Right hindlimb (tissue), 1 donor: Measurements from ENCODE around the gene TUBB4B.

Experiments used
- DNase-seq: peaks from one replicate; pipeline ENCODE4 v3.0.0-alpha.2; 2018

The TUBB4B gene

DNA sequence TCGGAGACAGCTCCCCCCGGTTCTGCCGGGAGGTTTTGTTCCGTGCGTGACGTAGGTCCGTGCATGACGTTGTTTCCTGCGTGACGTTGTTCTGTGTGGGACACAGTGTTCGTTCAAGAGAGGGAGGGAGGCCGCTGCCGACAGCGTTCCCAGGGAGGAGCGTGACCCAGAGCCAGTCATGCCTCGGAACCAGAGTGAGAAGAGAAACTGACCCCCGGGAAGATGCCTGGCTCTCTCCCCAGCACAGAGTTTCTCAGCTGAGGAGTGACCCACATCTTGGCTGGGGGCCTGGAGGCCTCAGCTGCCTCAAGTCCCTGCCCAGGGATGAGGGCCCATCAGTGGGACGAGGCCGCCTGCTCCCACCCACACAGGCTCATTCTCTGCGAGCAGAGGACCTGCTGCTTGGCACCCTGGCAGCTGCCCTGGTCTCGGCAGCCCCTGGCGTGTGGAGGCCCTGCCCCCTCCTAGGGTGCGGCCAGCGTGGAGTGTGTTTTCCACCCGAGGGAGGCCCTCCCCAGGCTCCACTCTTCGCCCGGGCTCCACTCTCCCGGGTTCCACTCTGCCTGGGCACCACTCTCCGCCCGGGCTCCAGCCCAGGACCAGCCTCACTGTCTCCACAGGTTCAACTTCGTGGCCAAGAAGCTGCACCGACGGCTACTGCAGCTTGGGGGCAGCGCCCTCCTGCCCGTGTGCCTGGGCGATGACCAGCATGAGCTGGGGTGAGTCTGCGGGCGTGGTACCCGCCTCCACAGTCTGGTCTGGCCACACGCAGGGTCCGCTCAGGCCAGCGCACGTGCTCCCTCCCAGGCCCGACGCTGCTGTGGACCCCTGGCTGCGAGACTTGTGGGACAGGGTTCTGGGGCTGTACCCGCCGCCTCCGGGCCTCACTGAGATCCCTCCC, 27.7 kb upstream of the TUBB4B start:
- DNase-seq: no peak

DNA sequence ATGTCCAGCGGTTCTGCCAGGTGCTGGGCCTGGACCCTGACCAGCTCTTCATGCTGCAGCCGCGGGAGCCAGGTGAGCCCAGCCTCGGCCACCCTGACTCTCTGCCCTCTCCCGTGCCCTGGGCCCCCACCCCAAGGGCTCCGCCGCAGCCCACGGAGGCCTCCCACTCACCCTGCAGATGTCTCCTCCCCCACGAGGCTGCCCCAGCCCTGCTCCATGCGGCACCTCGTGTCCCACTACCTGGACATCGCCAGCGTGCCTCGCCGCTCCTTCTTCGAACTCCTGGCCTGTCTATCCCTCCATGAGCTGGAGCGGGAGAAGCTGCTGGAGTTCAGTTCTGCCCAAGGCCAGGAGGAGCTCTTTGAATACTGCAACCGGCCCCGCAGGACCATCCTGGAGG, 26.5 kb upstream of the TUBB4B start:
- no peak for DNase-seq

DNA sequence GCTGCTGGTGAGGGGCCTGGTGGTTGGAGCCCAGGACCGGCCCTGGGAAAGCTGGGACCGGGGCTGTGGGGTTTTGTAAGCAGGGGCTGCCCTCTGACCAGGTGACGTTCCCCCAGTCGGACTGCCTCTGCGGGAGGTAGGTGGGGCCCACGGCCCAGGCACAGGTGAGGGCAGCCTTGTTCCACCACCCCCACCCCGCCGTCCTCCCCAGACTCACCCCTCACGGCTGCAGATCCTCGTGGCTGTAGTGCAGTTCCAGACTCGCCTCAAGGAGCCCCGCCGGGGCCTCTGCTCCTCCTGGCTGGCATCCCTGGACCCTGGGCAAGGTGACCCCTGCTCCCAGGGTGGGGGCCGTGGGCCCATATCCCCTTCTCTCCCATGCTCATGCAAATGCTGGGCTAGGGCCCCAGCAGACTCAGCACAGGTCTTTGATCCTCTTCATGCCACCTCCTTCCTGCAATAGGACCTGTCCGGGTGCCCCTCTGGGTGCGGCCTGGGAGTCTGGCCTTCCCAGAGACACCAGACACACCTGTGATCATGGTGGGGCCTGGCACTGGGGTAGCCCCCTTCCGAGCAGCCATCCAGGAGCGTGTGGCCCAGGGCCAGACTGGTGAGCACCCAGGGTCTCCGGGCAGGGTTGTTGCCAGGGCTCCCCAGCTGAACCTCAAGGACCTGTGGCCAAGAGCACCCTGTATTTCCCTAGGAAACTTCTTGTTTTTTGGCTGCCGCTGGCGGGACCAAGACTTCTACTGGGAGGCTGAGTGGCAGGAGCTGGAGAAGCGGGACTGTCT, 25.7 kb upstream of the TUBB4B start:
- DNase-seq: no peak

DNA sequence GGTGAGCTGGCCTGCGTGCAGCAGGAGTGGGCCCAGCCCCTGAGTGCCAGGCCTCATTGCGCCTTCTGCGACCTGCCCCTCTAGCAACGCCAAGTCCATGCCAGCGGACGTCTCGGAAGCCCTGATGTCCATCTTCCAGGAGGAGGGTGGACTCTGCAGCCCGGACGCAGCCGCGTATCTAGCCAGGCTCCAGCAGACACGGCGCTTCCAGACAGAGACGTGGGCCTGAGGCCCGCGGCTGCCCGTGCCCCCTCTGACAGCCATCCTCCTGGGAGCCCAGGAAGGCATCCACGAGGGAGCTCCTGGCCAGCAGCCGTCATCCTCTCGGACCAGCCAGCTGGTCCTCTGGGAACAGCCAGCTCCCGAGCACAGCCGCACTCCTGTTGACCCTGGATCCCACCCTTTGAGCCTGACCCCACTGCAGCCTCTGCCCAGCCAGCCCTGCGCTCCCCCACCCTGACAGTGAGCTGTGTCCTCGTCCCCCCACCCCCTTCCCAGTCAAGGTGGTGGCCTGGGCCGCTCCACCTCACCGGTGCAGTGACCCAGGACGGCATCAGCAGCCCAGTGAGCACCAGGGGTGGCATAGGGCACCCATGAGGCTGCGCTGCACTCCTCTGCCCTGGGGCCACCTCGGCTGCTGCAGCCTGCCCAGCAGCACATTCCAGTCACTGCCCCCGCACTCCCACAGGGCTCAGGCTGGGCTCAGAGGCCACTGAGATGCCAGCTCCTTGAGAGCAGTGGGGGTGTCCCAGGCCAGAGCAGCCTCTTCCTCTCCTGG, 24.7 kb upstream of the TUBB4B start:
- no peak for DNase-seq

DNA sequence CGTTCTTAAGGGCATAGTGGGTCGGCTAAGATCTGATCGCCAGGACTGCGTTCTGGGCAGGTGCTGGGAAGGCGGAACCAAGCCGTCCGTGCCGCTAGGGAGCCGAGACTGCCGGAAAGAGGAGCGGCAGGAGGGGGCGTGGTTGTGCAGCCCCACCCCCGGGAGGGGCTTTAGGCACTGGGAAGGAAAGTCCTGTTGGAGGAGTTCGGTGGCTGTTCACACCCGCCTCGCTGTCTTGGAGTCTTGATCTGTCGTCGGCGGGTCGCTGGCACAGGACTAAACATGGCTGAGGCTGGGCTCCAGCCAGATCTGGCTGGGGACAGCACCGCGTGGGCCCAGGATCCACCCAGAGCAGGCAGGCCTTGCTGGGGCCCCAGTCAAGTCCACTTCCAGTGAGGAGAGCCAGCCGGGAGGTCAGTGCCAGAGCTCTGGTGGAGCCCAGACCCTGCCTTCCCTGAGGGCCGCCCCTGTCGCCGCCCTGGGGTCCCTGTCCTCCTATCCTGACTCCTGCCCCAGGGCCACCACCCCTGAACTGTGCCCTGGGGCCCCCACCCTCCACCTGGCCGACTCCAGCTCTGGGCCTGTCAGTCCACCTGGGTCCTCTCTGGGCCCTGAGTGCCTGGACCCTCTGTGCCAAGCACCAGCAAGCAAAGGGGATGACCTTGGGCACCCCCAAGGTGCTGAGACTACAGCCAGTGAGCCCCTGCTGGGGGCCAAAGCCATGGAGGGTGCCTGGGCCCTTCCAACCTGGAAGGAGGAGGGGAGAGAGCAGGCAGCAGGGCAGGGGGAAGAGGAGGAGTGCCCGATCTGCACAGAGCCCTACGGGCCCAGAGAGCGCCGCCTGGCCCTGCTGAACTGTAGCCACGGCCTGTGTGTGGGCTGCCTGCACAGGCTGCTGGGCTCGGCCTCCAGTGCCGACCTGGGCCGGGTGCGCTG, 23.5 kb upstream of the TUBB4B start:
- no peak for DNase-seq

DNA sequence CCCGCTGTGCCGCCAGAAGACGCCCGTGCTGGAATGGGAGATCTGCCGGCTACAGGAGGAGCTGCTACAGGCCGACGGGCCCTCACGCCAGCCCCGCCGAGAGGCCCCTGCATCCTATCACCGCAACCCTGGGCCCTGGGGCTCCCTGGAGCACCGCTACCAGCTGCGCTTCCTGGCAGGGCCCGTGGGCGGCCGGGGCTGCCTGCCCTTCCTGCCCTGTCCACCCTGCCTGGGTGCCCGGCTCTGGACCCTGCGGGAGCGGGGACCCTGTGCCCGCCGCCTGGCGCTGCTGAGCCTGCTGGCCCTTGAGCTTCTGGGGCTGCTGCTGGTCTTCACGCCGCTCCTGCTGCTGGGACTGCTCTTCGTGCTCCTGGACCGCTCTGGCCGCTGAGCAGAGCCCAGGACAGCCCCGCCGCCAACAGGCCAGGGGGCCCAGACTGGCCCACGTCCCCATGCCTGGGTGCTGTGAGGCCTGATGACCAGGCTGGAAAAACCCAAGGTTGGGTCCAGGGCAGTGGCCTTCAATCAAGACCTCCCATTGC, 22.8 kb upstream of the TUBB4B start:
- DNase-seq: no peak

DNA sequence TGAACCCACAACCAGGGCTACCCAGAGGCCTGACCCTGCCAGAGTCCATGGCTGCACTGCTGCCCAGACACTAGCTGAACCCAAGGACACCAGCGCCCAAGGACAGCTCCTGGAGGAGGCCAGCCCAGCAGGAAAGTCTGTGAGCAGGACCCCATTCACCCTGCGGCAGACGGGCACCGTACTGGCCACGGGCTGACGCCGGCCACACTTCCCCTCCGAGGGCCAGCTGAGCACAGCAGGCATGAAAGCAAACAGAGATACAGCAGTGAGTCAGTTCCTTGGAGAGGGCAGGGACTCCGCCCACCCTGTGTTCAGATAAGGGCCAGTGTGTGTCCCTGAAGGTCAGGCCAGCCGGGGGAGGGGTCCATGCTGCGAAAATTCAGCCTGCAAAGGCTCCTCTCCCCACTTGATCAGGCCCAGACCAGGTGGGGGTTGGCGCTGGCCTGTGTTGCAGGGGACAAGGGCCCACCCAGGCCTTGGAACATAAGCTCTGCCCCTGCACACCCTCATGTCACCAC, 22.3 kb upstream of the TUBB4B start:
- no peak for DNase-seq

DNA sequence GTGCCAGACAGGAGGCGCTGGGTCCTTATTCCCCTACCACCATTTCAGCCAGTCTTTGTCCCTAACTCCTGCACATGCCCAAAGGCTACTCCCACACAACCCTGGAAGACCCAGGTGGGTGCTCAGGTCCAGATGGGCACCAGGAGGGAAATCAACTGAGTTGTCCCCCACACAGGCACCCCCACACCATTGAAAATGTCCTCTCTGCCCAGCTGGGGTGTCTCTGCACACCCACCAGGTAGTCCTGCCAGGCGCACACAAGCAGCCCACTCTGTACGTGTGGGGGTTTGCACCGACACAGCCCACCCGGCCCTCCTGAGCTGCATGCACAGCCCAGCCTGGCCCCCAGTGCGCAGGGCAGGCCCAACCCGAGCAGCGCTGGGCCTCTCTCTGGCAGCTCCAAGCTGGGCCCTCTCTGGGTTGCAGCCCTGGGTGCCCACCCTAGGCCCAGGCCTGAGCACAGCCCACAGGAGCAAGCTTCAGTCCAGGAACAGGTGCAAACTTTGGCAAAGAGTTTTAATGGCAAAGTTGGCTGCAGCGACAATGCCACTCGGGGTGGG, 21.2 kb upstream of the TUBB4B start:
- DNase-seq: no peak

DNA sequence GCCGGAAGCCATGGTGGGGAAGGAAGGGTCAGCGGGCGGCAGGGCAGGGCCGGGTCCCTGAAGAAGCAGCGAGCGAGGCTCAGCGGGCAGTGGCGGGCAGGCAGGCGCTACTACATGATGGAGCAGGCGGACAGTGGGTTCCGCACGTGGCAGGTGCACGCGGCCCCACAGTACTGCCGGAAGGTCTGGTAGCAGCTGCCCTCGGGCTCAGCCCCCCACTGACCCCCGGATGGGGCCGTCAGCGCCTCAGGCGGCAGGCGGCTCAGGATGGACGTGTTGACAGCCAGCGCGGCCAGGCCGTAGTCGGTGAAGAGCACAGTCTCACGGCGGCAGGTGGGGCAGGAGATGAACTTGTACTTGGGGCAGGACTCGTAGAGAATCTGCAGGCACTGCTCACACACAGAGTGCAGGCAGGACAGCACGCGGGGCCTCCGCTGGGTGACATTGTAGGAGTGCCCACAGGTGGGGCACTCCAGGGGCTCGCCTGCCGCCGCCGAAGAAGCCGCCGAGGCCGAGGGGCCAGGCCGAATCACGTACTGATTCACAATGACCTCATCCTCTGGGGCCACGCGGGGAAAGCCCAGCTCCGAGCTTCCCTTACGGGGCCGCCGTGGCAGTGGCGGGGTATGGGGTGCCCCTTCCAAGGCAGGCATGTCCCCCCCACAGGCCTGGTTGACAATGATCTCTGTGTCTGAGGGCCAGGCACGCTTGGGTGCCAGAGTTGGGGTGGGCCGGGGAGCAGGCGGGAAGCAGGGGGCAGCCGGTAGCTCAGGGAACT, 20.6 kb upstream of the TUBB4B start:
- no peak for DNase-seq

DNA sequence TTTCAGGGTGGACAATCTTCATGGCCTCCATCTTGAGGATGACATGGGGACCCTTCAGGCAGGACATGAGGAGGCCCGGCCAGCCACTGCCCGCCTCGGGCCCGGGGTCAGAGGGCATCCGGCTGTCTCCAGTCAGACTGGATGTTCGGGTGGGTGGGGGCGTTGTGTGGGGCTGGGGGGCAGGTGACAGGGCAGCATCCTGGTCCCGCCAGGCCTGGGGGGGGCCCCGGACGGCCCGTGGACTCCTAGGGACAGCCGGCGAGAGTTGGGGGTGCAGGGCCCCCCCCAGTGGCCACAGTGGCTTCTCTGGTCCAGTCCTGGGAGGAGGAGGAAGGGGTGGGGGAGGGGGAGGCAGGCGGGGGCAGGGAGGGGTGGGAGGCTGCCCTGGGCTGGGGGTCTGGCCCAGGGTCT, 20.0 kb upstream of the TUBB4B start:
- DNase-seq: no peak

DNA sequence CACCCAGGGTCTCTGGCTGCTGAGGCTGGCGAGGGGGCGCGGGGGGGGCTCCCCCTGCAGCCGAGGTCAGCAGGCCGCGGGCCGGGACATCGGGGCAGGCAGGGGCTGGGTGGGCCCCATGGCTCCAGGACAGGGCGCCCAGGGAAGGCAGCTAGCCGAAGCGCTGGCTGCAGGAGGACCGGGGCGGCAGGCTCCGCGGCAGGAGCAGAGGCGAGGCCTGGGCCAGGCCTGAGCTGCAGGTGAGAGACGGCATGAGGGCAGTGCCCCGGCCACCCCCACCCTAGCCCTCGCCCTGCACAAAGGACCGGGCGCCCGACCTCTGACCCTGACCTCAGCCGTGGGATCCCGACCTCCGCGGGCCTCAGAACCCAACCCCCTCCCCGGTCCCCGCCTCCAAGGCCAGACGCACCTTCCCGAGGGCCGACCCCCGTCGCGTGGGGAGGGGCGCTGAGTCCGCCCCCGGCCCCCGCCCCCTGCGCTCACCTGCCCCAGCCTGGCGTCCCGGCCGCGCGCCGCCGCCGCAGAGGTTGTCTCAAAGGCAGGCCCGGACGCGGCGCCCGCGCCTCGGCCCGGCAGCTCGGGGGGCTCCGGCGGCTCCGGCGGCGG, 19.5 kb upstream of the TUBB4B start:
- DNase-seq: no peak

DNA sequence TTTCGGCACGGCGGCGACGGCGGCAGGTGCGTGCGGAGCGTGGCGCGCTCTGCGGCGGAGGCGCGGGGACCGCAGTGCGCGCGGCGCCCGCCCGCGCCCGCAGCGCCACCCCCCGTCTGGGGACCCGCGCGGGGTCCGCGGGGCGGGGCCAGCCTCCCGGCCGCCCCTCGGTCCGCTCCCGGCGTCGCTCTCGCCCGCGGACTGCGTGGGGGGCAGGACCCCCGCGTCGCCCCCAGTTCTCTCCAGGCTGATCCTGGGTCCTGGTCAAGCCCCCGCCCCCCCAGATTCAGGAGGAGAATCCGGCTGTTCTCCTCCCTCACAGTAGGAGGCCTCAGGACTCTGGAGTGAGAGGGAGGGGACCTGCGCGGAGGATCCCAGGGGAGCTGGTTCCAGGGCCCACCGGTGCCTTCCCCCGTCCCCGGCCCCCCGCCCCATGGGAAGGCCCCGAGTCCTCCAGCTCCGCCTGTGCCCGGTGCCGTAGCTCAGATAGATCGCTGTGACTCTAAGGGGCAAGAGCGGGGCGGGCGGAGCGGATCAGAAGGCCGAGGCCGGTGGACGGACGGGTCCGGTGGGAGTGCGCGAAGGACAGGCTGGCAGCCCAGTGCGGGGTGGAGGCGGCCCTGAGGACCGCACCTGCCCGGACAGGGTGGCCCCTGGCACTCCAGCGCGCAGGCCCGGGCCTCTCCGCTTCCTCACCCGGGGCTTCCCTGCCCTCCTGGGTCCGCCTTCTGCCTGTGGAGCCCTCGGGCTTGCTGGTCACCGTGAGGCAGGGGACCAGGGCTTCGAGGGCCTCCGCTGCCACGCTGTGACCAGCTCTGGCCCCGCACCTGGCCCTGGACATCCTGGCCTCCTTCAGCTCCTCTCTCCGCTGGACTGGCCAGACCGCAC, 18.7 kb upstream of the TUBB4B start, which contains the start of gene RNF208:
Gene RNF208, minus strand, starts transcription at position 51 of the 888 bp plus-strand sequence. CDS start 1,028 bp downstream, outside the sequence.
- DNase-seq: no peak

DNA sequence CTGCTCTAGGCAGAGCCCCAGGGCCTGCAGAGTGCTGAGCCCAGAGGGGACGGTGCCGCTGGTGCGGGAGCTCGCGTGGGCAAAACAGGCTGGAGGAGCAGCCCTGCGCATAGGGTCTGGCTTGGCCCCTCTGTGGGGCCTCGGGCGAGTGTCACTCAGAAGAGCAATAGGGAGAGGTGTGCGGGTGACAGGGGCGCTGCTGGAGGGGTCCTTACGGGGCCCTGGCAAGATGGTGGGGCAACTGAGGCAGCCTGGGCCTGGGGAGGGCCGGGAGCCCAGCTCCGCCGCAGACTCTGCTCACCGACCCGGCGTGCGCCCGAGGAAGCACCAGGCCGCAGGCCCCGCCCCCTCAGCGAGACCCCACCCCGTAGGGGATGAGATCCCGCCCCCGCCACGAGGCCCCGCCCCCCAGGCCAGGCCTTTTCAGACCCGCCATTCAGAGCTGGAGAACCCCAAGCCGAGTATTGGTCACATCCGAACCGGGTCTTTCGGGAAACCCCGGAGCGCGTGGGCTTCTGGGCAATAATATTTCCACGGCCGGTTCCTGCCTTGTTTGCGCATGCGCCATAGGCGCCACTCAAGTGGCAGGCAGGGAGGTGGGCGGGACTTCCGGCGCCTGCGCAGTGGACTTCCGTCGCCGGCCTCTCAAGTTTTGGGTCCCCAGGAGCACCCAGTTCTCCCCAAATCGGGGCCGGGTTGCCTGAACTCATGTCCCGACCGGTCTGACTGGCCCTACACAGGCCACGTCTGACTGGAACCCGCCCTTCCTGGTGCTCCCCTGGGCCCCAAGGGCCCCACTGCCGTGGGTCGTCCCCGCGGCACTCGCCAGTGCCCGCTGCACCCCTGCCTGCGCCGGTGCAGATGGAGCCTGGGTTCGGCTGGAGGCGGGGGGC, 17.8 kb upstream of the TUBB4B start:
- peak; percentile 98 for DNase-seq

DNA sequence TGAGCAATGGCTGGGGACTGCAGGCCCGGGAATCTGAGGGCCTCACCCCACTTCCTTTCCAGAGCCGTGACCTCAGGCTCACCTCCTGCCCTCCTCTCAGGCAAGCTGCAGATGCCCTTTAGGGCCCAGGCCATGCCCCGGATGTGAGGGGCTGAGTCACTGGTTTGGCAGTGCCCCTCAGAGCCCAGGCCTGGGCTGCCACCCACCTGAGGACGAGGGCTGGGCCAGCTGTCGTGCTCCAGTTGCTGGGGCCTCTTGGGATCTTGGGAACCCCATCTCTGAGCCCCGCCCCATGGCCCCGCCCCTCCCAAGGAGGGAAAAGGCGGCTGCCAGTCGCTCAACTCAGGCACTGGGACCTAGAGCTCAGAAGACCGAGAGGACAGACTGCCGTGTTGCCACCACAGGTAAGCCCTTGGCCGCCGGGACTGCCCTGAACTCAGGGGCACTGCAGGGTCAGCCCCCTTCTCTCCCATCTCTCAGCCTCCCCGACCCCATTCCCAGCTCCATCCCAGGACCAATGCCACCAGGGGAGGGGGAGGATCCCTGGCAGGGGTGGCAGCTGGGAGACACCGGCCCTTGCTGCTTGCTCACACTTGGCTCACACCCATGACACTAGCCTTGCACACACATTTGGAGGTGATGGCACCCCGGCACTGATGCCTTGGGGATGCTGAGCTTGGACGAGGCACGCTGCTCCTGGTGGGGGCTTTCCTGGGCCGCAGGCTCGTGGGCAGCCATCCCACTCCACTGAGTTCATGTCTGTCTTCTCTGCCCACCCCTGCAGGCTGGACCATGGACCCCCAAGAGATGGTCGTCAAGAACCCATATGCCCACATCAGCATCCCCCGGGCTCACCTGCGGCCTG, 16.0 kb upstream of the TUBB4B start, which contains the start of gene CYSRT1:
Gene CYSRT1, plus strand, starts transcription at position 345 of the 865 bp plus-strand sequence. Its CDS starts 448 bp downstream, at position 793.
- DNase-seq: no peak

DNA sequence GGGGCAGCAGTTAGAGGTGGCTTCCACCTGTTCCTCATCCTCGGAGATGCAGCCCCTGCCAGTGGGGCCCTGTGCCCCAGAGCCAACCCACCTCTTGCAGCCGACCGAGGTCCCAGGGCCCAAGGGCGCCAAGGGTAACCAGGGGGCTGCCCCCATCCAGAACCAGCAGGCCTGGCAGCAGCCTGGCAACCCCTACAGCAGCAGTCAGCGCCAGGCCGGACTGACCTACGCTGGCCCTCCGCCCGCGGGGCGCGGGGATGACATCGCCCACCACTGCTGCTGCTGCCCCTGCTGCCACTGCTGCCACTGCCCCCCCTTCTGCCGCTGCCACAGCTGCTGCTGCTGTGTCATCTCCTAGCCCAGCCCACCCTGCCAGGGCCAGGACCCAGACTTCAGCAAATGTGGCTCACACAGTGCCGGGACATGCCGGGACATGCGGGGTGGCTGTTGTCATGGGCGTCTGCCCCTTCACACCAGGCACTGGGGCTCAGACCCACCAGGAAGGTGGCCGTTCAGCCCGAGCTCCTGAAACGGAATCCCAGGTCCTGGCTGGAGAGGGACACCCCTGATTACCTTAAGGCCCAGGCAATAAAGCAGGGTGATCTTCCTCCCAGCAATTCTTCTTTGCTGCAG, 15.3 kb upstream of the TUBB4B start:
- DNase-seq: no peak
